Lower lobe of right lung (tissue), 2 donors: ENCODE measurements around the gene CKAP5. TPM values are rescaled to one million over a fixed set of nuclear protein-coding genes. Genes with fewer than 3 reads are reported as not detected.

Experiments used
- ATAC-seq, 2 donors: fragments of 200-7000 bp; cut with Tn5 transposase; one replicate each; pipeline ENCODE4 v1.9.1; 2020 to 2022; ENCODE audit warnings: mild to moderate bottlenecking in 2 of 2, moderate library complexity in 2 of 2
- DNase-seq: peaks from one replicate; pipeline ENCODE4 v3.0.0-alpha.2; 2020
- H3K27ac ChIP-seq: fragments of 200-600 bp; one replicate; pipeline ENCODE4 v1.8.0; 2022
- H3K27me3 ChIP-seq: fragments of 200-600 bp; one replicate; pipeline ENCODE4 v1.8.0; 2022; ENCODE audit warnings: low read depth
- H3K36me3 ChIP-seq: fragments of 200-600 bp; one replicate; pipeline ENCODE4 v1.8.0; 2022; ENCODE audit warnings: mild to moderate bottlenecking
- H3K4me1 ChIP-seq: fragments of 200-600 bp; one replicate; pipeline ENCODE4 v1.8.0; 2022
- H3K4me3 ChIP-seq: fragments of 200-600 bp; one replicate; pipeline ENCODE4 v1.8.0; 2022; ENCODE audit warnings: mild to moderate bottlenecking
- H3K9me3 ChIP-seq: fragments of 200-600 bp; one replicate; pipeline ENCODE4 v1.8.0; 2022
- intact Hi-C: fragments of 100-400 bp; cut with DNase I; formaldehyde crosslinking; loops from one replicate; pipeline ENCODE4 v1.11.0; 2022
- total RNA-seq: library from RNA; stranded (reverse); fragmentation: NEBNext Ultra II Directional; extraction: Animal tissue kit (Norgen Biotek cat#: 25700); gene quantifications from one replicate; pipeline ENCODE4 v1.2.1, GENCODE V29; 2021
- TF ChIP-seq, protein P1 (sequence below): fragments of 200-600 bp; IDR thresholded peaks from one replicate; pipeline ENCODE4 v1.8.0; 2022; ENCODE audit warnings: antibody characterized with exemption, mild to moderate bottlenecking
- donor health status: DM: no; HTN: yes; CAD: no; lungs with severe emphysema.

CKAP5 gene
- total RNA-seq, 1 donor from 2014 or later, result 59.7 TPM

DNA sequence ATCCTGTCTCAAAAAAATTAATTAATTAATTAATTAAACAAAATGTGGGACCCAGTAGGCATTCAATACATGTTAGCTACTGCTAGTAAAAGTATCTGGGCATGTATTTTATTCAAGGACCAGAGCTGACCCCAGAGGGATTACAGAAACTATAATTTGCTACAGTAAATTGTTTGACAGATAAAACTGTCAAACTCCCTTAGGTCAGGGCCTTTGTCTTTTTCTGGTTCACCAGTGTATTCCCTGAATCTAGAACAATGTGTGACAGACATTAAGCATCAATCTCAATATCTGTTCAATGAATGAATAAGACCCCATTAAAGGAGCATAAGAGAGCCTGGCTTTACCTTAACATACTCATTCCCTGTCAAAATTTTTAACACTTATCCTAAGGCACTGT lies 6.0 kb downstream of the CKAP5 start:
- ATAC-seq (no peak), DNase-seq (no peak)
- Histone ChIP-seq H3K27ac (no peak overlapping the region), H3K4me3 (no peak overlapping the region), H3K27me3 (no peaks in the 10 kb centered on the region), H3K4me1 (peaks cover 18% of the 10 kb centered on the region), H3K9me3 (no peaks in the 10 kb centered on the region), H3K36me3 (no peaks in the 10 kb centered on the region)
- intact Hi-C loops, result no loop called here
- TF ChIP-seq, protein P1, sequence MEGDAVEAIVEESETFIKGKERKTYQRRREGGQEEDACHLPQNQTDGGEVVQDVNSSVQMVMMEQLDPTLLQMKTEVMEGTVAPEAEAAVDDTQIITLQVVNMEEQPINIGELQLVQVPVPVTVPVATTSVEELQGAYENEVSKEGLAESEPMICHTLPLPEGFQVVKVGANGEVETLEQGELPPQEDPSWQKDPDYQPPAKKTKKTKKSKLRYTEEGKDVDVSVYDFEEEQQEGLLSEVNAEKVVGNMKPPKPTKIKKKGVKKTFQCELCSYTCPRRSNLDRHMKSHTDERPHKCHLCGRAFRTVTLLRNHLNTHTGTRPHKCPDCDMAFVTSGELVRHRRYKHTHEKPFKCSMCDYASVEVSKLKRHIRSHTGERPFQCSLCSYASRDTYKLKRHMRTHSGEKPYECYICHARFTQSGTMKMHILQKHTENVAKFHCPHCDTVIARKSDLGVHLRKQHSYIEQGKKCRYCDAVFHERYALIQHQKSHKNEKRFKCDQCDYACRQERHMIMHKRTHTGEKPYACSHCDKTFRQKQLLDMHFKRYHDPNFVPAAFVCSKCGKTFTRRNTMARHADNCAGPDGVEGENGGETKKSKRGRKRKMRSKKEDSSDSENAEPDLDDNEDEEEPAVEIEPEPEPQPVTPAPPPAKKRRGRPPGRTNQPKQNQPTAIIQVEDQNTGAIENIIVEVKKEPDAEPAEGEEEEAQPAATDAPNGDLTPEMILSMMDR, result no peak

DNA sequence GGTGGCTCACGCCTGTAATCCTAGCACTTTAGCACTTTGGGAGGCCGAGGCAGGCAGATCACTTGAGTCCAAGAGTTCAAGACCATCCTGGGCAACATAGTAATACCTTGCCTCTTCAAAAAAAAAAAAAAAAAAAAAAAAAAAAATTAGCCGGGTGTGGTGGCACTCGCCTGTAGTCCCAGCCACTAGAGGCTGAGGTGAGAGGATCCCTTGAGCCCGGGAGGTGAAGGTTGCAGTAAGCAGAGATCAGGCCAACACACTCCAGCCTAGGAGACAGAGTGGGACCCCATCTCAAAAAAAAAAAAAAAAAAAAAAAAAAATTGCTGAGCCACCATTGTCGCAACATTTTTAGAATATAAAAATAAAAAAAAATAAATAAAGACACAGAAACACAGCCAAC lies 7.6 kb downstream of the CKAP5 start:
- H3K36me3 ChIP-seq, result no peaks in the 10 kb centered on the region
- H3K27me3 ChIP-seq, result no peaks in the 10 kb centered on the region
- no peak overlapping the region for H3K27ac ChIP-seq
- TF ChIP-seq, protein P1, result no peak
- intact Hi-C loops, result no loop called here
- no peaks in the 10 kb centered on the region for H3K9me3 ChIP-seq
- ATAC-seq (no peak), DNase-seq (no peak)
- peaks cover 8% of the 10 kb centered on the region for H3K4me1 ChIP-seq
- H3K4me3 ChIP-seq, result no peak overlapping the region

DNA sequence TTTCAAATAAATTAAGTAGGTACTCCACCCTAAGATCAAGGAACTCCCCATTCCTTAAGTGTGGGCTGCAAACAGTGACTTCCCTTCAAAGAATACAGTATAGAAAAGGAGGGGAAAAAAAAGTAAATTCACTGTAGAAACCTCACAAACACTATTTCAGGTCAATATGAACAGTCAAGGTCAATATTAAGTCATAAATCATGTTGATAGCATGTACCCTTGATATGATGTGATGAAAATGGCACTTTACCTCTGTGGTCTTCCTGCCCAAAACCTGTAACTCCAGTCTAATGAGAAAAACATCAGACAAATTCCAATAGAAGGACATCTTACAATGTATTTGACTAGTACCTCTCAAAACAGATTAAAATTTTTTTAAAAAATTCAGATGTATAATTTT lies 8.2 kb downstream of the CKAP5 start:
- no peak for DNase-seq

DNA sequence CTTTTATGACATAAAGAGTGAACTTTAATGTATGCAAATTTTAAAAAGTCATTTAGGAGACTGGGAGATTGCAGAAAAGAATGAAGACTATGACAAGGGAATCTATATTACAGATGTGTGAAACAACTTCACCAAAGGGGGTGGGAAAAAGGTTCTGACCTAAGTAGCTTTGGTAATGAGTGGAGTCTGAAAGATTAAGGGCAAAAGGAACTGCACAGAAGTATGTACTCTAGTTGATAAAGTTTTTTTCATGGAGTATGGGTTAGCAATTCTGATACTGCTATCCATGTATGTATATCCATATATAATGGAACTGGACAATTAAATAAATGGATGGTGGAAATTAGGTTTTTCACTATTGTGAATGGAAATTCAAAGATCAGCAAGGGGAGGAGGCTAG lies 9.2 kb downstream of the CKAP5 start:
- Histone ChIP-seq H3K36me3 (no peaks in the 10 kb centered on the region), H3K9me3 (no peaks in the 10 kb centered on the region), H3K27ac (no peak overlapping the region), H3K4me3 (no peak overlapping the region), H3K4me1 (peaks cover 8% of the 10 kb centered on the region), H3K27me3 (no peaks in the 10 kb centered on the region)
- intact Hi-C loops, result no loop called here
- no peak for ATAC-seq
- DNase-seq, result no peak
- TF ChIP-seq, protein P1, result no peak

More for the DNA sequence above, 8.2 kb downstream of the CKAP5 start:
- no peaks in the 10 kb centered on the region for H3K36me3 ChIP-seq
- peaks cover 8% of the 10 kb centered on the region for H3K4me1 ChIP-seq
- intact Hi-C loops, result no loop called here
- H3K9me3 ChIP-seq, result no peaks in the 10 kb centered on the region
- H3K4me3 ChIP-seq, result no peak overlapping the region
- TF ChIP-seq, protein P1, result no peak
- ATAC-seq, result no peak
- no peaks in the 10 kb centered on the region for H3K27me3 ChIP-seq
- no peak overlapping the region for H3K27ac ChIP-seq

DNA sequence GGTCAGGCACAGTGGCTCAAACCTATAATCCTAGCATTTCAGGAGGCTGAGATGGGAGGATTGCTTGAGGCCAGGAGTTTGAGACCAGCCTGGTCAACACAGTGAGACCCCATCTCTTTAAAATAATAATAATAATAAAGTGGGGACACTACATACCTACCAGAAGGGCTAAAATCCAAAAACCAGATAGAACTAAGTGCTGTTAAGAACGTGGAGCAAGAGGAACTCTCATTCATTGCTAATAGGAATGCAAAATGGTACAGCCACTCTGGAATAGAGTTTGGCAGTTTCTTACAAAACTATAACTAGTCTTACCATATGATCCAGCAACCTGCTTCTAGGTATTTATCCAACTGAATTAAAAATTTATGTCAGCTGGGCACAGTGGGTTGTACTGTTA lies 9.6 kb downstream of the CKAP5 start:
- no peak overlapping the region for H3K4me3 ChIP-seq
- TF ChIP-seq, protein P1, result no peak
- H3K27me3 ChIP-seq, result no peaks in the 10 kb centered on the region
- no peaks in the 10 kb centered on the region for H3K36me3 ChIP-seq
- peaks cover 8% of the 10 kb centered on the region for H3K4me1 ChIP-seq
- DNase-seq, result no peak
- H3K9me3 ChIP-seq, result no peaks in the 10 kb centered on the region
- intact Hi-C loops, result no loop called here
- no peak overlapping the region for H3K27ac ChIP-seq
- no peak for ATAC-seq

DNA sequence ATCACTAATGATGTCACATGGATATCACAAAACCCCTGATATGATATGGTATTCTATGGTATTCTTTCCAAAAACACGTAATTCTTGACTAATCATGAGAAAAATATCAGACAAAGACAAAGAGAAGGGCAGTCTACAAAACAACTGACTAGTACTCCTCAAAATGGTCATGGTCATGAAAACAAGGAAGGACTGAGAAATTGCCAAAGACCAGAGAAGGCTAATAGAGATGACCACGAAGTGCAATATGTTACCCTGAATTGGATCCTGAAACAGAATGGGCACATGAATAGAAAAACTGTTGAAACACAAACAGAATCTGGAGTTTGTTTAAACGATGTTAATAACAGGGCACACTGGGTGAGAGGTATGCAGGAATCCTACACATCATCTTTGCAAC lies 10.2 kb downstream of the CKAP5 start:
- intact Hi-C loops, result no loop called here
- DNase-seq (no peak), ATAC-seq (no peak)
- Histone ChIP-seq H3K27me3 (no peaks in the 10 kb centered on the region), H3K4me3 (no peak overlapping the region), H3K4me1 (peaks cover 8% of the 10 kb centered on the region), H3K27ac (no peak overlapping the region), H3K9me3 (no peaks in the 10 kb centered on the region), H3K36me3 (no peaks in the 10 kb centered on the region)
- TF ChIP-seq, protein P1, result no peak
